Endometrium (tissue), 2 donors: ENCODE measurements around the gene TRIP4.

Experiments
- FAIRE-seq: peaks from 2 replicates; lab custom pipeline; 2012; peaks lifted over from hg19 to GRCh38; lab: Jason Lieb, UNC
- donor health status: control.
- donor health status: control.

The TRIP4 gene

GRCh38 chr15:64447536-64448315, 60.1 kb downstream of the TRIP4 start:
- FAIRE-seq: no peak

- no peak for FAIRE-seq
These were observed 65.5 kb downstream of the TRIP4 start for GRCh38 chr15:64452988-64453688.

- no peak for FAIRE-seq
These were observed 66.0 kb downstream of the TRIP4 start for GRCh38 chr15:64453689-64454037.

GRCh38 chr15:64454282-64454681, 66.6 kb downstream of the TRIP4 start:
- no peak for FAIRE-seq

GRCh38 chr15:64455961-64456371, 68.3 kb downstream of the TRIP4 start:
- FAIRE-seq: no peak

- no peak for FAIRE-seq
These were observed 69.0 kb downstream of the TRIP4 start for GRCh38 chr15:64456634-64457108.

- no peak for FAIRE-seq
These were observed 71.6 kb downstream of the TRIP4 start for GRCh38 chr15:64459066-64459781.

GRCh38 chr15:64460206-64460723, 72.6 kb downstream of the TRIP4 start, which contains the start of gene ZNF609:
ZNF609 (plus strand) TSS chr15:64460578; CDS start chr15:64499420, 38,842 bp downstream.
- no peak for FAIRE-seq

- peak; percentile 50 for FAIRE-seq
These were observed 73.4 kb downstream of the TRIP4 start for GRCh38 chr15:64460724-64461720.

- no peak for FAIRE-seq
These were observed 74.1 kb downstream of the TRIP4 start for GRCh38 chr15:64461721-64462162.

- no peak for FAIRE-seq
These were observed 74.9 kb downstream of the TRIP4 start for GRCh38 chr15:64462492-64462891.

GRCh38 chr15:64464276-64465005, 76.8 kb downstream of the TRIP4 start:
- no peak for FAIRE-seq

- no peak for FAIRE-seq
These were observed 78.9 kb downstream of the TRIP4 start for GRCh38 chr15:64466408-64467141.

- FAIRE-seq: no peak
These were observed 84.5 kb downstream of the TRIP4 start for GRCh38 chr15:64472161-64472560.

- FAIRE-seq: no peak
These were observed 87.2 kb downstream of the TRIP4 start for GRCh38 chr15:64474846-64475245.

- no peak for FAIRE-seq
These were observed 88.9 kb downstream of the TRIP4 start for GRCh38 chr15:64476550-64476949.

GRCh38 chr15:64478863-64479262, 91.2 kb downstream of the TRIP4 start:
- no peak for FAIRE-seq

GRCh38 chr15:64480891-64481290, 93.3 kb downstream of the TRIP4 start:
- FAIRE-seq: no peak

- FAIRE-seq: no peak
These were observed 96.1 kb downstream of the TRIP4 start for GRCh38 chr15:64483749-64484148.

- FAIRE-seq: no peak
These were observed 98.2 kb downstream of the TRIP4 start for GRCh38 chr15:64485796-64486195.
